D721Med (cell line): ENCODE measurements around the gene IRX2.

Source experiments
- DNase-seq: peaks from one replicate; pipeline ENCODE4 v3.0.0; 2011; ENCODE audit warnings: low spot score; ENCODE audit not compliant: insufficient read length
- FAIRE-seq: peaks from 2 replicates; lab custom pipeline; 2011; peaks lifted over from hg19 to GRCh38; lab: Jason Lieb, UNC
- TF ChIP-seq, protein P1 (sequence below): IDR thresholded peaks from 2 replicates; pipeline ENCODE4 v1.5.1; 2012; ENCODE audit warnings: mild to moderate bottlenecking, control low read depth; ENCODE audit not compliant: insufficient read depth; ENCODE audit errors: missing control alignments

Gene IRX2

GRCh38 chr5:2732850-2733249, 18.6 kb downstream of the IRX2 start:
- TF ChIP-seq, protein P1, sequence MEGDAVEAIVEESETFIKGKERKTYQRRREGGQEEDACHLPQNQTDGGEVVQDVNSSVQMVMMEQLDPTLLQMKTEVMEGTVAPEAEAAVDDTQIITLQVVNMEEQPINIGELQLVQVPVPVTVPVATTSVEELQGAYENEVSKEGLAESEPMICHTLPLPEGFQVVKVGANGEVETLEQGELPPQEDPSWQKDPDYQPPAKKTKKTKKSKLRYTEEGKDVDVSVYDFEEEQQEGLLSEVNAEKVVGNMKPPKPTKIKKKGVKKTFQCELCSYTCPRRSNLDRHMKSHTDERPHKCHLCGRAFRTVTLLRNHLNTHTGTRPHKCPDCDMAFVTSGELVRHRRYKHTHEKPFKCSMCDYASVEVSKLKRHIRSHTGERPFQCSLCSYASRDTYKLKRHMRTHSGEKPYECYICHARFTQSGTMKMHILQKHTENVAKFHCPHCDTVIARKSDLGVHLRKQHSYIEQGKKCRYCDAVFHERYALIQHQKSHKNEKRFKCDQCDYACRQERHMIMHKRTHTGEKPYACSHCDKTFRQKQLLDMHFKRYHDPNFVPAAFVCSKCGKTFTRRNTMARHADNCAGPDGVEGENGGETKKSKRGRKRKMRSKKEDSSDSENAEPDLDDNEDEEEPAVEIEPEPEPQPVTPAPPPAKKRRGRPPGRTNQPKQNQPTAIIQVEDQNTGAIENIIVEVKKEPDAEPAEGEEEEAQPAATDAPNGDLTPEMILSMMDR: no peak
- DNase-seq (no peak), FAIRE-seq (no peak)

GRCh38 chr5:2732004-2732403, 19.5 kb downstream of the IRX2 start:
- no peak for FAIRE-seq
- DNase-seq: no peak
- TF ChIP-seq, protein P1: no peak

- TF ChIP-seq, protein P1: no peak
- no peak for FAIRE-seq
- DNase-seq: no peak
Measured at GRCh38 chr5:2729189-2729588, 22.3 kb downstream of the IRX2 start.

GRCh38 chr5:2727550-2727949, 23.9 kb downstream of the IRX2 start:
- FAIRE-seq (no peak), DNase-seq (no peak)
- TF ChIP-seq, protein P1: no peak

GRCh38 chr5:2725980-2726765, 25.3 kb downstream of the IRX2 start:
- TF ChIP-seq, protein P1: no peak
- DNase-seq (no peak), FAIRE-seq (no peak)

GRCh38 chr5:2724831-2725230, 26.6 kb downstream of the IRX2 start:
- DNase-seq (no peak), FAIRE-seq (no peak)
- TF ChIP-seq, protein P1: no peak

DNA sequence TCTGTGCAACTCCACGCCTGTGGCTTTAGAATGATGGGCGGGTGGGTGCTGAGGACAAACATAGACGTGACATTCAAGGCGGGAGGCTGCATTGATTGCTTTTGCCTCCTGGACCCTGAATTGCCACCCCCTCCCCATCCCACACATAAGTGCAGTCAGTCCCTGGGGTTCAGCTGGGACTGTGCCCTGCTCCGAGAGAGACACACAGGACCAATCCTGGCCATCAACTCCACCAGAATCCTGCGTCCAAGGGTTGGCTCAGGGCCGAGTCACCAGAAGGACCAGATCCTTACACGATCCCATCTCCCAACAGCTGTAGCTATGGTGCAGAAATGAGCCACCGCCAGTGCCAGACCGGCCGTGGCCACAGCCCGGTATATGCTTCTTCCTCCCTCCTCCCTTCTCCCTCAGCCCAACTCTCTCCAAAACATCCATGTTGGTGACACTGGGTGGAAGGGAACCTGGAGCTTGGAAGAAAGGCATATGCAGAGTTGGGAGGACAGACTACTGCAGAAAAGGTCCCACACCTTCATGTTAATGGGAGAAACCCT, 27.4 kb downstream of the IRX2 start:
- TF ChIP-seq, protein P1: no peak
- no peak for DNase-seq
- no peak for FAIRE-seq
